Central memory CD4-positive, alpha-beta T cell (primary cell): ENCODE results near the gene PPP6R3.
"Not testable (repeated sequence)": the region's sequence is repeated elsewhere in the genome, so short reads cannot be mapped to it uniquely, and the experiment has no call there.

Experiments used
- DNase-seq: peaks from one replicate; pipeline ENCODE4 v3.0.0; 2022

PPP6R3 gene

GRCh38 chr11:68436985-68437926, 23.3 kb upstream of the PPP6R3 start:
- no peak for DNase-seq

- no peak for DNase-seq
These were observed 22.5 kb upstream of the PPP6R3 start for GRCh38 chr11:68437927-68438657.

DNA sequence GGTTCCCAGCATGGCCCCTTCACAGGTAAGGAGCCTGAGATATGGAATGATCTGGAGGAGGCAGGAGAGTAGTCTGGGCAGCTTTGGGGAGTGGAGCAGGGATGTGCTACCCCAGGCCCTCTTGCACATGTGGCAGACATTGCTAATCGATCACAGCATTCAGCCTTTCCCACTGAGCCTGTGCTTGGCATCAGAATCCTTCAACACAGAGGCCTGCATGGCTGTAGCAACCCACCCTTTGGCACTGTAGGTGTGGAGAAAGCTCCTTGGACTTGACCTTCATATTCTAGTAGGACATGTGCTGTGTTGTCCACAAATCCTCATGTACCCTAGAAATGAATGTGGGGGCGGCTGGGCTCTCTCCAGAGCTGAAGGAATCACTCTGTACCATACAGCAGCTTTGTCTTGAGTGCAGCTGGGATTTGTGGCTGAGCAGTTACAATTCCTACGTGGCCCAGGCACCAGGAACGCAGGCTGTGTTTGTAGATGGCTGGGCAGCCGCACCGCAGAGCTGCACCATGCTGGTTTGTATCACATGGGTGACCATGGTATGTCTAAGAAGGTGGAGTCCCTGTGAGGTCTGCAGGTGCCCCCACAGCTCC, 21.8 kb upstream of the PPP6R3 start:
- no peak for DNase-seq

DNA sequence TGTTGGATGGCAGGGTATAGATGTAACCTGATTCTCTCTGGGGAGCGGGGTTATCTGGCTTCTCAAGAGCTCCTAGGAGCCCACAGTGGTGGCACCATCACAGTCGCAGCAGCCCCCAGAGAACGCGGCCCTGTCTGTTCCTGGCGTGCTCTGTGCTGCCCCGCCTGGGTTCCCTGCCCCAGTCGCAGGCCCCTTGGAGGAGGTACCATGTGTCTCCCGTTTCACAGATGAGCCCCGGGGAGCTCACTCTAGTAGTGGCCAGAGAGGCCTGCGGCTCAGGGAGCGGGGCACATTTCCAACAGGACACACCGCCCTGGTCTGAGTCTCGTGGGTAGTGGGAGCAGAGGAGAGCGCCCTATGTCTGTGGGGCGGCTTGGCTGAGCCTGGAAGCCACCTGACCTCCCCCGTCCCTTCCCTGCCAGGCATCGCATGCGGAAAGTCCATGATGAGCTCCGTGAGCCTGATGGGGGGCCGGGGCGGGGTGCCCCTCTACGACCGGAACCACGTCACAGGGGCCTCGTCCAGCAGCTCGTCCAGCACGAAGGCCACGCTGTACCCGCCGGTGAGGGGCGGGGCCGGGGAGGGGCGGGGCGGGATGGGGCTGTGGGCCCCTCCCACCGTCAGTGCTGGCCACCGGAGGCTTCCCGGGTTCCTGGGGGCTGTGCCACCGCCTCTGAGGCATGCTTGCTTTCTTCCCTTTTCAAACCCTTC, 21.0 kb upstream of the PPP6R3 start:
- no peak for DNase-seq

DNA sequence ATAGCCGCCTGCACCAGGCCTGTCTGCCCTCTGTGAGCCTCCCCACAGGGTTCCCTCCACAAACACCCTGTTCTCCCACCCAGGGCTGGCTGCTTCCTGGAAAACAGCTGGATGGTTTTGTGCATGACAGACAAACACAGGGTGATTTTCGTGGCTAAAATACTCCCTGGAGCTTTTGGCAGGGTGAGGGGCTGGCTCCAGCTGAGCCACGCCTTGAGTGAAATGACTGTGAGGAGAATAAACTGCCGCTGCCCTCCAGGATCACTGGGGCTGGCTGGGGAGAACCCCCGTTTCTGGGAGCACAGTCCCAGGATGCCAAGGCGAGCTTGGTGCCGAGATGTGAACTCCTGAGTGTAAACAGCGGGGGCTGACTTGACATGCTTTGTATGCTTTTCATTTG, 20.3 kb upstream of the PPP6R3 start:
- no peak for DNase-seq

GRCh38 chr11:68441466-68442230, 18.9 kb upstream of the PPP6R3 start:
- no peak for DNase-seq

DNA sequence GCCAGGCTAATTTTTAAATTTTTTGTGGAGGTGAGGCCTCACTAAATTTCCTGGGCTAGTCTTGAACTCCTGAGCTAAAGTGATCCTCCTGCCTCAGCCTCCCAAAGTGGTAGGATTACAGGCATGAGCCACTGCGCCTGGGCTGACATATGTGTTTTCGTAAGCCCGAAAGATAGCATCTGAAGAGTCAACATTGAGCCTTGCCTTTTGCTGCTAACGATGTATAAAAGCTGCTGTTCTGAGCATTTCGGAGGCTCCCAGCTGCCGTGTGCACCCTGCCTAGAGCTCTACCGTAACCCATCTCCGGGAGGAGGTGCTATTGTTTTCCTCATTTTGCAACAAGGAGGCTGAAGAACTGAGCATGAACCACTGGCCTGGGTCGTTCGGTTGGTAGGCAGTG, 18.1 kb upstream of the PPP6R3 start:
- DNase-seq, result no peak

DNA sequence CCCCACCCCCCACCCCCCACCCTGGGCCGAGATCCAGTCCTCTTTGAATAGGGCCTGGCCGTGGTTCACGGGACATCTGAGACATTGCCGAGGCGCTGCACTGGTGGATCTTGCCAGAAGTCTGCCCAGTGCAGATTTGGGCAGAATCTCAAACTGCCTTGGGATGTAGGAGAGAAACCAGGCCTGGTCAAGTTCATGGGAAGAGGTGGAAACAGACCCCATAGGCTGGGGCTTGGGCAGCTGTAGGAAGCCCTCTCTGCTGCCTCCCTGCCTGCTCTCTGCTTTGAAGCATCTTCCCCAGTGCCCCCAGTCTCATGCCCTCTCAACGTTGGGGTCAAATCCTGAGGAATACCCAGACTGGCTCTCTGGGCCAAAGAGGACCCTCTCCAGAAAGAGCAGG, 16.0 kb upstream of the PPP6R3 start:
- no peak for DNase-seq

GRCh38 chr11:68445531-68446035, 15.0 kb upstream of the PPP6R3 start:
- no peak for DNase-seq

DNA sequence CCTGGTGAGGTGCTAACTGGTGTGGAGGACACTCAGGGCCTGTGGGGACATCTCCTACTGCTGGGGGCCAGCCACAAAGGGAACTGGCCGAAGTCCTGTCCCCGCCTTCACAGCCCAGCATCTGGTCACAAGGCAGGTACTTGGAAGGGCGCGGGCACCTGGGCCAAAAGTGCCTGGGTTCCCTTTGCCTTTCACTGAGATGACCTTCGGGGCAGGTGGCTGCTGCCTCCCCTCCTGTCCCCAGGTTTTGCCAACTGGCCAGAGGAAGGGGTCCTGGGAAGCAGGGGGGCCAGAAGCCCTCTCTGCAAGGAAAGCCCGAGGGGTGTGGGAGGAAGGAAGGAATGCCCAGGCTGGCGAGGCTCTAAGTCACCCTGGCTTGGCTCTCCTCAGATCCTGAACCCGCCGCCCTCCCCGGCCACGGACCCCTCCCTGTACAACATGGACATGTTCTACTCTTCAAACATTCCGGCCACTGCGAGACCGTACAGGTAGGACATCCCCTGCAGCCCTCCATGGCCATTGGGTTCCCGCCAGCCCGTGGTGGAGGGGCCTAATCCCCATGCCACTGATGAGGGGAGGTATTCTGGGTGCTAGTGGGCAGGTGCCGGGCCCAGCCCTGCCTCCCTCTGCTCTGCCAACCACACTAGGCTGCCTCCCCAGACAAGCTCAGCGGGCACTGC, 14.4 kb upstream of the PPP6R3 start:
- no peak for DNase-seq

- peak; percentile 67 for DNase-seq
These were observed 13.3 kb upstream of the PPP6R3 start for GRCh38 chr11:68447015-68447801.

GRCh38 chr11:68447914-68448313, 12.6 kb upstream of the PPP6R3 start:
- not testable (repeated sequence) for DNase-seq

GRCh38 chr11:68448604-68449011, 11.9 kb upstream of the PPP6R3 start:
- no peak for DNase-seq

- no peak for DNase-seq
These were observed 10.6 kb upstream of the PPP6R3 start for GRCh38 chr11:68449951-68450350.

DNA sequence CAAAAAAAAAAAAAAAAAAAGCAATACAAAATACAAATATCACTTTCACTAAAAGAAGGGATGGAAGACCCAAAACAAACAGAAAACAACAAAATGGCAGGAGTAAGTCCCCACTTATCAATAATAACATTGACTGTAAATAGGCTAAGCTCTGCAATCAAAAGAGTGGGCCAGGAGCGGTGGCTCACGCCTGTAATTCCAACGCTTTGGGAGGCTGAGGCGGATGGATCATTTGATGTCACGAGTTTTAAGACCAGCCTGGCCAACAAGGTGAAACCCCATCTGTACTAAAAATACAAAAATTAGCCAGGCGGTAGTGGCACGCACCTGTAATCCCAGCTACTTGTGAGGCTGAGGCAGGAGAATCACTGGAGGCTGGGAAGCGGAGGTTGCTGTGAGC, 9.8 kb upstream of the PPP6R3 start:
- DNase-seq, result no peak

GRCh38 chr11:68454767-68455166, 5.8 kb upstream of the PPP6R3 start:
- no peak for DNase-seq

- no peak for DNase-seq
These were observed 5.1 kb upstream of the PPP6R3 start for GRCh38 chr11:68455485-68455884.

GRCh38 chr11:68457216-68457897, 3.2 kb upstream of the PPP6R3 start:
- DNase-seq, result no peak

- DNase-seq, result no peak
These were observed 2.7 kb upstream of the PPP6R3 start for GRCh38 chr11:68457898-68458249.

DNA sequence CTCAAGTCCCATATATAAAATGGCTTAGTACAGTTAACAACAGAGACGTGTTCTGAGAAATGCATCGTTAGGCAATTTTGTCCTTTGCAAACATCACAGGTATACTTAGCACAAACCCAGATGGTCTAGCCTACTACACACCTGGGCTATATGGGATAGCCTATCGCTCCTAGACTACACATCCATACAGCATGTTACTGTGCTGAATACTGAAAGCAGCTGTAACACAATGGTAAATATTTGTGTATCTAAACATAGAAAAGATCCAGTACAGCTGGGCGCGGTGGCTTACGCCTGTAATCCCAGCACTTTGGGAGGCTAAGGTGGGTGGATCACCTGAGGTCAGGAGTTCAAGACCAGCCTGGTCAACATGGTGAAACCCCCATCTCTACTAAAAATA, 2.2 kb upstream of the PPP6R3 start:
- not testable (repeated sequence) for DNase-seq
